ENCODE measurements around the gene CCR7.
"Not testable (repeated sequence)": the region's sequence is repeated elsewhere in the genome, so short reads cannot be mapped to it uniquely, and the experiment has no call there.

CCR7 gene

DNA sequence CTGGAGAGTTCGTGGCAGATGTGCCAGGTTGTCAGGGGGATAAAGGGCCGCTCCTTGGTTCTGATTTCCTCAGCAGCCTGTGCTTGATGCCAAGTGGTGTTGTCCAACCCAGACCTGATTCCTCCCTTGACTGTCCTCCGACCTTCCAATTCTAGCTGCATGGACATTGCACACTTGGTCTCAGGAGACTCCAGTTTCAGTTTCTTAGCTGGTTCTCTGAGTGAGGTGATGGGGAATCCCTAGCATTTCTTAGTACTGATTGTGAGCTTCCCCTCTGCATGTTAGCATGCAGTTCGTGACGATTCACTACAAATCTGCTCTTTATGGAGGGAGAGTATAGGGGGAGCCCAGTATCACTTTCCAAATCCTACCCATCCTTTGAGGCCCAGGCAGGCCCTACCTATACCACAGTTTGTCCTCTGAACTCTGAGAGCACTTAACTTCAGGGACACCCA lies 12.4 kb upstream of the CCR7 start:
- TF ChIP-seq, protein P1, sequence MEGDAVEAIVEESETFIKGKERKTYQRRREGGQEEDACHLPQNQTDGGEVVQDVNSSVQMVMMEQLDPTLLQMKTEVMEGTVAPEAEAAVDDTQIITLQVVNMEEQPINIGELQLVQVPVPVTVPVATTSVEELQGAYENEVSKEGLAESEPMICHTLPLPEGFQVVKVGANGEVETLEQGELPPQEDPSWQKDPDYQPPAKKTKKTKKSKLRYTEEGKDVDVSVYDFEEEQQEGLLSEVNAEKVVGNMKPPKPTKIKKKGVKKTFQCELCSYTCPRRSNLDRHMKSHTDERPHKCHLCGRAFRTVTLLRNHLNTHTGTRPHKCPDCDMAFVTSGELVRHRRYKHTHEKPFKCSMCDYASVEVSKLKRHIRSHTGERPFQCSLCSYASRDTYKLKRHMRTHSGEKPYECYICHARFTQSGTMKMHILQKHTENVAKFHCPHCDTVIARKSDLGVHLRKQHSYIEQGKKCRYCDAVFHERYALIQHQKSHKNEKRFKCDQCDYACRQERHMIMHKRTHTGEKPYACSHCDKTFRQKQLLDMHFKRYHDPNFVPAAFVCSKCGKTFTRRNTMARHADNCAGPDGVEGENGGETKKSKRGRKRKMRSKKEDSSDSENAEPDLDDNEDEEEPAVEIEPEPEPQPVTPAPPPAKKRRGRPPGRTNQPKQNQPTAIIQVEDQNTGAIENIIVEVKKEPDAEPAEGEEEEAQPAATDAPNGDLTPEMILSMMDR (IDR thresholded peaks at IDR 0.05; ENCODE audit: low read depth, low read length) = no peak

GRCh38 chr17:40576113-40576740 lies 11.0 kb upstream of the CCR7 start:
- H3K4me3 ChIP-seq (ENCODE audit: low read depth, low read length) = no peak overlapping the region
- TF ChIP-seq, protein P1 (IDR thresholded peaks at IDR 0.05; ENCODE audit: low read depth, low read length) = no peak

More for the DNA sequence above, 12.4 kb upstream of the CCR7 start:
- no peak overlapping the region for H3K4me3 ChIP-seq (ENCODE audit: low read depth, low read length)

- H3K4me3 ChIP-seq (ENCODE audit: low read depth, low read length) = no peak overlapping the region
- TF ChIP-seq, protein P1 (IDR thresholded peaks at IDR 0.05; ENCODE audit: low read depth, low read length) = no peak
These were observed 9.0 kb upstream of the CCR7 start for GRCh38 chr17:40574292-40574691.

DNA sequence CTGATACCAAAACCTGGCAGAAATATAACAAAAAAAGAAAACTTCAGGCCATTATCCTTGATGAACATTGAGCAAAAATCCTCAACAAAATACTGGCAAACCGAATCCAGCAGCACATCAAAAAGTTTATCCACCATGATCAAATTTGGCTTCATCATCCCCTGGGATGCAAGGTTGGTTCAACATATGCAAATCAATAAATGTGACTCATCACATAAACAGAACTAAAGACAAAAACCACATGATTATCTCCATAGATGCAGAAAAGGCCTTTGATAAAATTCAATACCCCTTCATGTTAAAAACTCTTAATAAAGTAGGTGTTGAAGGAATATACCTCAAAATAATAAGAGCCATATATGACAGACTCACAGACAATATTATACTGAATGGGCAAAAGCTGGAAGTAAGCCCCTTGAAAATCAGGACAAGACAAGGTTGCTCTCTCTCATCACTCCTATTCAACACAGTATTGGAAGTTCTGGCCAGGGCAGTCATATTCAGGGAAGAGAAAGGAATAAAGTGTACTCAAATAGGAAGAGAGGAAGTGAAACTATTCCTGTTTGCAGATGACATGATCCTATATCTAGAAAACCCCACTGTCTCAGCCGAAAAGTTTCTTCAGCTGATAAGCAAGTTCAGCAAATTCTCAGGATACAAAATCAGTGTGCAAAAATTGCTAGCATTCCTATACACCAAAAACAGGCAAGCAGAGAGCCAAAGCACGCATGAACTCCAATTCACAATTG lies 7.1 kb upstream of the CCR7 start:
- H3K4me3 ChIP-seq (ENCODE audit: low read depth, low read length) = not testable (repeated sequence)

- TF ChIP-seq, protein P1 (IDR thresholded peaks at IDR 0.05; ENCODE audit: low read depth, low read length) = no peak
- no peak overlapping the region for H3K4me3 ChIP-seq (ENCODE audit: low read depth, low read length)
These were observed 3.0 kb upstream of the CCR7 start for GRCh38 chr17:40568074-40568836.

DNA sequence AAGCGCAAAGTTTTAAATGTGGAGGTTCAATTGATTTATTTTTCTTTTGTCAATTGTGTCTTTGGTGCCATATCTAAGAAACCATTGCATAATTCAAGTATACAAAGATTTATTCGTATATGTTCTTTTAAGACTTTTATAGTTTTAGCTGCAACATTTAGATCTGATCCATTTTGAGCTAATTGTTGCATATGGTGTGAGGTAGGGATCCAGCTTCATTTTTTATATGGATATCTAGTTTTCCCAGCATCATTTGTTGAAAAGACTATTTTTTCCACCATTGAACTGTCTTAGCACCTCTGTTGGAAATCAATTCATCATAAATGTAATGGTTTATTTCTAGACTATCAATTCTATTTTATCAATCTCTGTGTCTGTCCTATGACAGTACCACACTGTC lies 2.1 kb upstream of the CCR7 start:
- no peak overlapping the region for H3K4me3 ChIP-seq (ENCODE audit: low read depth, low read length)
- TF ChIP-seq, protein P1 (IDR thresholded peaks at IDR 0.05; ENCODE audit: low read depth, low read length) = no peak

DNA sequence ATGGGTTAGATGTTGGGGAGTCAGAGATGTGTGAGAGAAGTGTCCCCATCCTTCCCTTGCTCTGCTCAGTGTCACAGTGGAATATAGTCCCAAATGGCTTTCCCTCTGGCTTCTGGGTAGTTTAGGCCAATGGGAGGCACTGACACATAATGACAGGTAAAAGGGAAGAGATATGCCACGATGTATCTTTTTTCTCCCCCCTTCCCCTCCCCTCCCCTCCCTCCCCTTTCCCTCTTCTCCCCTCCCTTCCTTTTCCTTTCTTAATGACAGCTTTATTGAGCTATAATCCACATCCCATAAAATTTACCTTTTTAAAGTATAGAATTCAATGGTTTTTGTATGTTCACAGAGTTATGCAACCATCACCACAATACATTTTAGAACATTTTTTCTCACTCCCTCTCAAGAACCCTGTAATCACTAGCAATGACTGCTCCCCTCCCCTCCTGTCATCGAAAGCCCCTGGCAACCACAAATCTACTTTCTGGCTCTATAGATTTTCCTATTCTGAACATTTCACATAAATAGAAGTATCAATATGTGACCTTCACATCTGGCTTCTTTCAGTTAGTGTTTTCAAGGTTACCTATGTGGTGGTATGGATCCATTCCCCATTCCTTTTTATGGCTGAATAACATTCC lies 617 bp upstream of the CCR7 start:
- TF ChIP-seq, protein P1 (IDR thresholded peaks at IDR 0.05; ENCODE audit: low read depth, low read length) = no peak
- H3K4me3 ChIP-seq (ENCODE audit: low read depth, low read length) = no peak overlapping the region
